Measurements from ENCODE around the gene RTL3. TPM values are rescaled to one million over a fixed set of nuclear protein-coding genes. Genes with fewer than 3 reads are reported as not detected.

Gene RTL3
- total and polyA plus RNA-seq, 2 experiments from 2014 or later = not detected

DNA sequence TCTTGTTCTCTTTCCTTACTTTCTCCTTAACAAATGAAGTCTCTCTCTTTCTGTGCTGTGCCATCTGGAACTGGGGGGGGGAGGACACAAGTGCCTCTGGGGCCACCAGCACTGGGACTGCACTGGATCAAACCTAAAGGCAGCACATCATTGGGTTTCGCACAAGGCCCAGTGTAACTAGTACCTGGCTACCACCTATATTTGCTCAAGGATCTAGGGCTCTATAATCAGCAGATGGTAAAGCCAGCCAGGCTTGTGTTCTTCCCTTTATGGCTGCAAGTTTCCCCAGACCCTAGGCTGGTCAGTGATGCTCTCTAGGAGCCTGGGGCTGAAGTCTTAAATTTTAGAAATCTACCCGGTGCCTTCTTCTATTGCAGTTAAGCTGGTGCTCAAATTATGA, 40.1 kb downstream of the RTL3 start:
- no peaks in the 10 kb centered on the region for H3K36me3 ChIP-seq (ENCODE audit: insufficient read depth)
- no peaks in the 10 kb centered on the region for H3K9me2 ChIP-seq (ENCODE audit: insufficient read depth)

More for the DNA sequence above, 40.1 kb downstream of the RTL3 start:
- no peaks in the 10 kb centered on the region for H3K79me2 ChIP-seq (replicated peaks; ENCODE audit: insufficient read depth)
- H3K4me1 ChIP-seq (ENCODE audit: insufficient read depth) = no peaks in the 10 kb centered on the region
- H3K27me3 ChIP-seq (ENCODE audit: insufficient read depth) = no peaks in the 10 kb centered on the region
- H3K4me2 ChIP-seq = no peak overlapping the region
- H3K36me3 Mint-ChIP-seq (ENCODE audit: low read depth) = no peaks in the 10 kb centered on the region
- H3K4me3 Mint-ChIP-seq = no peak overlapping the region
- H3K4me3 ChIP-seq = no peak overlapping the region
- H3F3A ChIP-seq (replicated peaks; ENCODE audit: low read depth) = no peaks in the 10 kb centered on the region
- H4K20me1 ChIP-seq (replicated peaks; ENCODE audit: insufficient read depth) = no peaks in the 10 kb centered on the region
- no peaks in the 10 kb centered on the region for H3K4me1 Mint-ChIP-seq
- H2AFZ ChIP-seq = no peak overlapping the region
- DNase-seq (ENCODE audit: low spot score) (no peak), ATAC-seq (no peak)
- no peaks in the 10 kb centered on the region for H3K27me3 Mint-ChIP-seq (ENCODE audit: insufficient read depth, low read depth, poor library complexity)
- no peak for TF ChIP-seq EZH2 (IDR thresholded peaks at IDR 0.05; ENCODE audit: low read depth, unreplicated experiment)
- TF ChIP-seq JUNB (IDR thresholded peaks at IDR 0.05; ENCODE audit: unreplicated experiment) = no peak
- TF ChIP-seq NANOG (IDR thresholded peaks at IDR 0.05; ENCODE audit: borderline replicate concordance) = no peak
- TF ChIP-seq, protein P1, sequence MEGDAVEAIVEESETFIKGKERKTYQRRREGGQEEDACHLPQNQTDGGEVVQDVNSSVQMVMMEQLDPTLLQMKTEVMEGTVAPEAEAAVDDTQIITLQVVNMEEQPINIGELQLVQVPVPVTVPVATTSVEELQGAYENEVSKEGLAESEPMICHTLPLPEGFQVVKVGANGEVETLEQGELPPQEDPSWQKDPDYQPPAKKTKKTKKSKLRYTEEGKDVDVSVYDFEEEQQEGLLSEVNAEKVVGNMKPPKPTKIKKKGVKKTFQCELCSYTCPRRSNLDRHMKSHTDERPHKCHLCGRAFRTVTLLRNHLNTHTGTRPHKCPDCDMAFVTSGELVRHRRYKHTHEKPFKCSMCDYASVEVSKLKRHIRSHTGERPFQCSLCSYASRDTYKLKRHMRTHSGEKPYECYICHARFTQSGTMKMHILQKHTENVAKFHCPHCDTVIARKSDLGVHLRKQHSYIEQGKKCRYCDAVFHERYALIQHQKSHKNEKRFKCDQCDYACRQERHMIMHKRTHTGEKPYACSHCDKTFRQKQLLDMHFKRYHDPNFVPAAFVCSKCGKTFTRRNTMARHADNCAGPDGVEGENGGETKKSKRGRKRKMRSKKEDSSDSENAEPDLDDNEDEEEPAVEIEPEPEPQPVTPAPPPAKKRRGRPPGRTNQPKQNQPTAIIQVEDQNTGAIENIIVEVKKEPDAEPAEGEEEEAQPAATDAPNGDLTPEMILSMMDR (conservative IDR thresholded peaks at IDR 0.05; ENCODE audit: low read depth in 2 of 2) = no peak
- no peak for TF ChIP-seq POLR2AphosphoS5 (IDR thresholded peaks at IDR 0.05; ENCODE audit: low read depth)
- TF ChIP-seq CREB1 (CRISPR knock-in tag; IDR thresholded peaks at IDR 0.05; ENCODE audit: low read depth) = no peak
- TF ChIP-seq, protein P2, sequence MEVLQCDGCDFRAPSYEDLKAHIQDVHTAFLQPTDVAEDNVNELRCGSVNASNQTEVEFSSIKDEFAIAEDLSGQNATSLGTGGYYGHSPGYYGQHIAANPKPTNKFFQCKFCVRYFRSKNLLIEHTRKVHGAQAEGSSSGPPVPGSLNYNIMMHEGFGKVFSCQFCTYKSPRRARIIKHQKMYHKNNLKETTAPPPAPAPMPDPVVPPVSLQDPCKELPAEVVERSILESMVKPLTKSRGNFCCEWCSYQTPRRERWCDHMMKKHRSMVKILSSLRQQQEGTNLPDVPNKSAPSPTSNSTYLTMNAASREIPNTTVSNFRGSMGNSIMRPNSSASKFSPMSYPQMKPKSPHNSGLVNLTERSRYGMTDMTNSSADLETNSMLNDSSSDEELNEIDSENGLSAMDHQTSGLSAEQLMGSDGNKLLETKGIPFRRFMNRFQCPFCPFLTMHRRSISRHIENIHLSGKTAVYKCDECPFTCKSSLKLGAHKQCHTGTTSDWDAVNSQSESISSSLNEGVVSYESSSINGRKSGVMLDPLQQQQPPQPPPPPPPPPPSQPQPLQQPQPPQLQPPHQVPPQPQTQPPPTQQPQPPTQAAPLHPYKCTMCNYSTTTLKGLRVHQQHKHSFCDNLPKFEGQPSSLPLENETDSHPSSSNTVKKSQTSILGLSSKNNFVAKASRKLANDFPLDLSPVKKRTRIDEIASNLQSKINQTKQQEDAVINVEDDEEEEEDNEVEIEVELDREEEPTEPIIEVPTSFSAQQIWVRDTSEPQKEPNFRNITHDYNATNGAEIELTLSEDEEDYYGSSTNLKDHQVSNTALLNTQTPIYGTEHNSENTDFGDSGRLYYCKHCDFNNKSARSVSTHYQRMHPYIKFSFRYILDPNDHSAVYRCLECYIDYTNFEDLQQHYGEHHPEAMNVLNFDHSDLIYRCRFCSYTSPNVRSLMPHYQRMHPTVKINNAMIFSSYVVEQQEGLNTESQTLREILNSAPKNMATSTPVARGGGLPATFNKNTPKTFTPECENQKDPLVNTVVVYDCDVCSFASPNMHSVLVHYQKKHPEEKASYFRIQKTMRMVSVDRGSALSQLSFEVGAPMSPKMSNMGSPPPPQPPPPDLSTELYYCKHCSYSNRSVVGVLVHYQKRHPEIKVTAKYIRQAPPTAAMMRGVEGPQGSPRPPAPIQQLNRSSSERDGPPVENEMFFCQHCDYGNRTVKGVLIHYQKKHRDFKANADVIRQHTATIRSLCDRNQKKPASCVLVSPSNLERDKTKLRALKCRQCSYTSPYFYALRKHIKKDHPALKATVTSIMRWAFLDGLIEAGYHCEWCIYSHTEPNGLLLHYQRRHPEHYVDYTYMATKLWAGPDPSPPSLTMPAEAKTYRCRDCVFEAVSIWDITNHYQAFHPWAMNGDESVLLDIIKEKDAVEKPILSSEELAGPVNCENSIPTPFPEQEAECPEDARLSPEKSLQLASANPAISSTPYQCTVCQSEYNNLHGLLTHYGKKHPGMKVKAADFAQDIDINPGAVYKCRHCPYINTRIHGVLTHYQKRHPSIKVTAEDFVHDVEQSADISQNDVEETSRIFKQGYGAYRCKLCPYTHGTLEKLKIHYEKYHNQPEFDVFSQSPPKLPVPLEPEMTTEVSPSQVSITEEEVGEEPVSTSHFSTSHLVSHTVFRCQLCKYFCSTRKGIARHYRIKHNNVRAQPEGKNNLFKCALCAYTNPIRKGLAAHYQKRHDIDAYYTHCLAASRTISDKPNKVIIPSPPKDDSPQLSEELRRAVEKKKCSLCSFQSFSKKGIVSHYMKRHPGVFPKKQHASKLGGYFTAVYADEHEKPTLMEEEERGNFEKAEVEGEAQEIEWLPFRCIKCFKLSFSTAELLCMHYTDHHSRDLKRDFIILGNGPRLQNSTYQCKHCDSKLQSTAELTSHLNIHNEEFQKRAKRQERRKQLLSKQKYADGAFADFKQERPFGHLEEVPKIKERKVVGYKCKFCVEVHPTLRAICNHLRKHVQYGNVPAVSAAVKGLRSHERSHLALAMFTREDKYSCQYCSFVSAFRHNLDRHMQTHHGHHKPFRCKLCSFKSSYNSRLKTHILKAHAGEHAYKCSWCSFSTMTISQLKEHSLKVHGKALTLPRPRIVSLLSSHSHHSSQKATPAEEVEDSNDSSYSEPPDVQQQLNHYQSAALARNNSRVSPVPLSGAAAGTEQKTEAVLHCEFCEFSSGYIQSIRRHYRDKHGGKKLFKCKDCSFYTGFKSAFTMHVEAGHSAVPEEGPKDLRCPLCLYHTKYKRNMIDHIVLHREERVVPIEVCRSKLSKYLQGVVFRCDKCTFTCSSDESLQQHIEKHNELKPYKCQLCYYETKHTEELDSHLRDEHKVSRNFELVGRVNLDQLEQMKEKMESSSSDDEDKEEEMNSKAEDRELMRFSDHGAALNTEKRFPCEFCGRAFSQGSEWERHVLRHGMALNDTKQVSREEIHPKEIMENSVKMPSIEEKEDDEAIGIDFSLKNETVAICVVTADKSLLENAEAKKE (CRISPR knock-in tag; IDR thresholded peaks at IDR 0.05) = no peak
- no peak for TF ChIP-seq ZNF331 (CRISPR knock-in tag; IDR thresholded peaks at IDR 0.05; ENCODE audit: low read depth)
- no peak for TF ChIP-seq ZNF114 (CRISPR knock-in tag; IDR thresholded peaks at IDR 0.05)
- no peak for TF ChIP-seq EZH2phosphoT487 (IDR thresholded peaks at IDR 0.05; ENCODE audit: unreplicated experiment)
- TF ChIP-seq STAT1 (IDR thresholded peaks at IDR 0.05; ENCODE audit: unreplicated experiment) = no peak
- TF ChIP-seq, protein P3, sequence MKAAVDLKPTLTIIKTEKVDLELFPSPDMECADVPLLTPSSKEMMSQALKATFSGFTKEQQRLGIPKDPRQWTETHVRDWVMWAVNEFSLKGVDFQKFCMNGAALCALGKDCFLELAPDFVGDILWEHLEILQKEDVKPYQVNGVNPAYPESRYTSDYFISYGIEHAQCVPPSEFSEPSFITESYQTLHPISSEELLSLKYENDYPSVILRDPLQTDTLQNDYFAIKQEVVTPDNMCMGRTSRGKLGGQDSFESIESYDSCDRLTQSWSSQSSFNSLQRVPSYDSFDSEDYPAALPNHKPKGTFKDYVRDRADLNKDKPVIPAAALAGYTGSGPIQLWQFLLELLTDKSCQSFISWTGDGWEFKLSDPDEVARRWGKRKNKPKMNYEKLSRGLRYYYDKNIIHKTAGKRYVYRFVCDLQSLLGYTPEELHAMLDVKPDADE (IDR thresholded peaks at IDR 0.05) = no peak
- TF ChIP-seq, protein P4, sequence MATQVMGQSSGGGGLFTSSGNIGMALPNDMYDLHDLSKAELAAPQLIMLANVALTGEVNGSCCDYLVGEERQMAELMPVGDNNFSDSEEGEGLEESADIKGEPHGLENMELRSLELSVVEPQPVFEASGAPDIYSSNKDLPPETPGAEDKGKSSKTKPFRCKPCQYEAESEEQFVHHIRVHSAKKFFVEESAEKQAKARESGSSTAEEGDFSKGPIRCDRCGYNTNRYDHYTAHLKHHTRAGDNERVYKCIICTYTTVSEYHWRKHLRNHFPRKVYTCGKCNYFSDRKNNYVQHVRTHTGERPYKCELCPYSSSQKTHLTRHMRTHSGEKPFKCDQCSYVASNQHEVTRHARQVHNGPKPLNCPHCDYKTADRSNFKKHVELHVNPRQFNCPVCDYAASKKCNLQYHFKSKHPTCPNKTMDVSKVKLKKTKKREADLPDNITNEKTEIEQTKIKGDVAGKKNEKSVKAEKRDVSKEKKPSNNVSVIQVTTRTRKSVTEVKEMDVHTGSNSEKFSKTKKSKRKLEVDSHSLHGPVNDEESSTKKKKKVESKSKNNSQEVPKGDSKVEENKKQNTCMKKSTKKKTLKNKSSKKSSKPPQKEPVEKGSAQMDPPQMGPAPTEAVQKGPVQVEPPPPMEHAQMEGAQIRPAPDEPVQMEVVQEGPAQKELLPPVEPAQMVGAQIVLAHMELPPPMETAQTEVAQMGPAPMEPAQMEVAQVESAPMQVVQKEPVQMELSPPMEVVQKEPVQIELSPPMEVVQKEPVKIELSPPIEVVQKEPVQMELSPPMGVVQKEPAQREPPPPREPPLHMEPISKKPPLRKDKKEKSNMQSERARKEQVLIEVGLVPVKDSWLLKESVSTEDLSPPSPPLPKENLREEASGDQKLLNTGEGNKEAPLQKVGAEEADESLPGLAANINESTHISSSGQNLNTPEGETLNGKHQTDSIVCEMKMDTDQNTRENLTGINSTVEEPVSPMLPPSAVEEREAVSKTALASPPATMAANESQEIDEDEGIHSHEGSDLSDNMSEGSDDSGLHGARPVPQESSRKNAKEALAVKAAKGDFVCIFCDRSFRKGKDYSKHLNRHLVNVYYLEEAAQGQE (IDR thresholded peaks at IDR 0.05; ENCODE audit: unreplicated experiment) = no peak
- H3K27ac ChIP-seq (ENCODE audit: low read depth) = no peak overlapping the region
- no peak overlapping the region for H3K27ac Mint-ChIP-seq
- H3K9me3 Mint-ChIP-seq = no peaks in the 10 kb centered on the region

All from GM23338 (cell line).